ENCODE measurements around the gene DNAL1.

GRCh38 chr14:73752297-73752992 is 107.7 kb downstream of the DNAL1 start:
- no peak for TF ChIP-seq ZNF253 (CRISPR knock-in tag; IDR thresholded peaks at IDR 0.05; ENCODE audit: borderline replicate concordance)
- no peak for TF ChIP-seq THRA (CRISPR knock-in tag; IDR thresholded peaks at IDR 0.05; ENCODE audit: borderline replicate concordance)

Data from HepG2 (cell line).